Spleen (tissue), 7 donors: ENCODE results near the gene VPS54.

Source experiments
- POLR2A ChIP-seq, 3 donors: fragments of 450-650 bp; IDR thresholded peaks; one replicate each; pipeline ENCODE4 v1.5.1; 2017; ENCODE audit warnings: antibody characterized with exemption in 3 of 3, mild to moderate bottlenecking in 1 of 3
- POLR2AphosphoS5 ChIP-seq, 3 donors: sonication (generic); formaldehyde crosslinking; IDR thresholded peaks; one replicate each; pipeline ENCODE4 v1.5.1; 2017; ENCODE audit warnings: antibody characterized with exemption in 3 of 3
- TF ChIP-seq, protein P1 (sequence below), 11 experiments: fragments of 200-600 bp in 7 of 11; fragments of 450-650 bp in 4 of 11; sonication (generic) in 4 of 11; IDR thresholded peaks in 8 of 11; conservative IDR thresholded peaks in 3 of 11; 1 replicate in 7 of 11; 2 replicates in 4 of 11; pipeline versions ENCODE4 v1.4.0 to v1.8.0; 2016 to 2021; ENCODE audit warnings: antibody characterized with exemption in 11 of 11, inconsistent platforms in 4 of 11, mild to moderate bottlenecking in 1 of 11
- donor health status: DM: no; HTN: no; CAD: no; lungs with moderate emphysema.
- donor health status: DM: no; HTN: no; CAD: no.
- donor health status: DM: no; HTN: no; CAD: no.

DNA sequence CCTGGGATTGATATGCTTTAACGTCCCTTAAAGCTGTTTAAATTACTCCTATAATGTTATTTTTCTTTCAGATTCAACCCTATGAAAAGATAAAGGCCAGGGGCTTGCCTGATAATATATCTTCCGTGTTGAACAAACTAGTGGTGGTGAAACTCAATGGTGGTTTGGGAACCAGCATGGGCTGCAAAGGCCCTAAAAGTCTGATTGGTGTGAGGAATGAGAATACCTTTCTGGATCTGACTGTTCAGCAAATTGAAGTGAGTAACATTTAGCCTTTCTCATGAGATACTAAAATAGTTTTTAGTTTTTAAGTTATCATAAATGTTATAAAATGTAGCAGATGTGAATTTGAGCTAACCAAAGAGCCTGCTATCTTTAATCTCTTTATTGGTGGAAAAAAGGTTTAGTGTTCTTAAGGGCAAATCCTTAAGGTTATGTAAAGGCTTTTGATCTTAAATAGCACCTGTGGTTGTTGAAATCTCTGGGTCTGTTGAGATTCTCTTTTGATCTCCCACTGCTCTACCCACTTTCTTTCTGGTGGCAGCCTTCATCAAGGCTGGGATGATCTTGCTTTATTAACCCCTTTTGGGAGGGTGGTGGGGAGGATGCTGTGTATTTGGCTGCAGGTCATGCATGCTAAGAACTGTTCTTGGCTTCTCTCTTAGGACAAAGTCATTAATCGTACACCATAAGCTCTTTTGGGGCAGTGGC lies 136.7 kb downstream of the VPS54 start:
- TF ChIP-seq, protein P1, sequence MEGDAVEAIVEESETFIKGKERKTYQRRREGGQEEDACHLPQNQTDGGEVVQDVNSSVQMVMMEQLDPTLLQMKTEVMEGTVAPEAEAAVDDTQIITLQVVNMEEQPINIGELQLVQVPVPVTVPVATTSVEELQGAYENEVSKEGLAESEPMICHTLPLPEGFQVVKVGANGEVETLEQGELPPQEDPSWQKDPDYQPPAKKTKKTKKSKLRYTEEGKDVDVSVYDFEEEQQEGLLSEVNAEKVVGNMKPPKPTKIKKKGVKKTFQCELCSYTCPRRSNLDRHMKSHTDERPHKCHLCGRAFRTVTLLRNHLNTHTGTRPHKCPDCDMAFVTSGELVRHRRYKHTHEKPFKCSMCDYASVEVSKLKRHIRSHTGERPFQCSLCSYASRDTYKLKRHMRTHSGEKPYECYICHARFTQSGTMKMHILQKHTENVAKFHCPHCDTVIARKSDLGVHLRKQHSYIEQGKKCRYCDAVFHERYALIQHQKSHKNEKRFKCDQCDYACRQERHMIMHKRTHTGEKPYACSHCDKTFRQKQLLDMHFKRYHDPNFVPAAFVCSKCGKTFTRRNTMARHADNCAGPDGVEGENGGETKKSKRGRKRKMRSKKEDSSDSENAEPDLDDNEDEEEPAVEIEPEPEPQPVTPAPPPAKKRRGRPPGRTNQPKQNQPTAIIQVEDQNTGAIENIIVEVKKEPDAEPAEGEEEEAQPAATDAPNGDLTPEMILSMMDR (IDR thresholded peaks at IDR 0.05 in 8 of 11, conservative IDR thresholded peaks at IDR 0.05 in 3 of 11) = no peak
- TF ChIP-seq POLR2A (IDR thresholded peaks at IDR 0.05) (no peak), POLR2AphosphoS5 (IDR thresholded peaks at IDR 0.05) (no peak)
